Astrocyte of the spinal cord (primary cell): ENCODE measurements around the gene ALPP.
"Not testable (repeated sequence)": the region's sequence is repeated elsewhere in the genome, so short reads cannot be mapped to it uniquely, and the experiment has no call there.

Source experiments
- DNase-seq: peaks from one replicate; pipeline ENCODE4 v3.0.0; 2011; ENCODE audit warnings: low read depth, low spot score
- H3K4me3 ChIP-seq: 2 replicates; pipeline ENCODE4 v1.5.1; 2011; ENCODE audit warnings: low read depth, mild to moderate bottlenecking, low read length, moderate library complexity
- in situ Hi-C: cut with HindIII; loops from 2 replicates; pipeline ENCODE4 v1.10.0; 2017; ENCODE audit warnings: low sequenced_read_pairs
- TF ChIP-seq, protein P1 (sequence below): IDR thresholded peaks from 2 replicates; pipeline ENCODE4 v1.5.1; 2012; ENCODE audit warnings: low read depth, mild to moderate bottlenecking, low read length, inconsistent platforms

ALPP gene

DNA sequence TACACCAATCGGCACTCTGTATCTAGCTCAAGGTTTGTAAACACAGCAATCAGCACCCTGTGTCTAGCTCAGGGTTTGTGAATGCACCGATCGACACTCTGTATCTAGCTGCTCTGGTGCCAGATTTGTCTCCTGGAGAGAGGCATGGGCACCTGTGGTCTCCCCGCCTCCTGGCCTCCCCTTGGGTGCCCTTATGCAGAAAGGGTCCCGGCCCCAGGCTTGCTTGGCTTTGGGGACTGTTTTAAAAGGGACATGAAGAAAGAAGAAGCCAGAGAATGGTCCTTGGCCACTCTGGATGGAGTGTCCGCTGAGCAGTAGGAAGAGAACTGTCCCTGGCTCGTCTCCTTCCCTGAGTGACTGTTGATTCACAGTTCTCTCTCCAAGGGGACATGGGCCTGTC lies 11.5 kb upstream of the ALPP start:
- TF ChIP-seq, protein P1, sequence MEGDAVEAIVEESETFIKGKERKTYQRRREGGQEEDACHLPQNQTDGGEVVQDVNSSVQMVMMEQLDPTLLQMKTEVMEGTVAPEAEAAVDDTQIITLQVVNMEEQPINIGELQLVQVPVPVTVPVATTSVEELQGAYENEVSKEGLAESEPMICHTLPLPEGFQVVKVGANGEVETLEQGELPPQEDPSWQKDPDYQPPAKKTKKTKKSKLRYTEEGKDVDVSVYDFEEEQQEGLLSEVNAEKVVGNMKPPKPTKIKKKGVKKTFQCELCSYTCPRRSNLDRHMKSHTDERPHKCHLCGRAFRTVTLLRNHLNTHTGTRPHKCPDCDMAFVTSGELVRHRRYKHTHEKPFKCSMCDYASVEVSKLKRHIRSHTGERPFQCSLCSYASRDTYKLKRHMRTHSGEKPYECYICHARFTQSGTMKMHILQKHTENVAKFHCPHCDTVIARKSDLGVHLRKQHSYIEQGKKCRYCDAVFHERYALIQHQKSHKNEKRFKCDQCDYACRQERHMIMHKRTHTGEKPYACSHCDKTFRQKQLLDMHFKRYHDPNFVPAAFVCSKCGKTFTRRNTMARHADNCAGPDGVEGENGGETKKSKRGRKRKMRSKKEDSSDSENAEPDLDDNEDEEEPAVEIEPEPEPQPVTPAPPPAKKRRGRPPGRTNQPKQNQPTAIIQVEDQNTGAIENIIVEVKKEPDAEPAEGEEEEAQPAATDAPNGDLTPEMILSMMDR: no peak
- in situ Hi-C loops: no loop called here
- no peak for DNase-seq
- H3K4me3 ChIP-seq: no peak overlapping the region

DNA sequence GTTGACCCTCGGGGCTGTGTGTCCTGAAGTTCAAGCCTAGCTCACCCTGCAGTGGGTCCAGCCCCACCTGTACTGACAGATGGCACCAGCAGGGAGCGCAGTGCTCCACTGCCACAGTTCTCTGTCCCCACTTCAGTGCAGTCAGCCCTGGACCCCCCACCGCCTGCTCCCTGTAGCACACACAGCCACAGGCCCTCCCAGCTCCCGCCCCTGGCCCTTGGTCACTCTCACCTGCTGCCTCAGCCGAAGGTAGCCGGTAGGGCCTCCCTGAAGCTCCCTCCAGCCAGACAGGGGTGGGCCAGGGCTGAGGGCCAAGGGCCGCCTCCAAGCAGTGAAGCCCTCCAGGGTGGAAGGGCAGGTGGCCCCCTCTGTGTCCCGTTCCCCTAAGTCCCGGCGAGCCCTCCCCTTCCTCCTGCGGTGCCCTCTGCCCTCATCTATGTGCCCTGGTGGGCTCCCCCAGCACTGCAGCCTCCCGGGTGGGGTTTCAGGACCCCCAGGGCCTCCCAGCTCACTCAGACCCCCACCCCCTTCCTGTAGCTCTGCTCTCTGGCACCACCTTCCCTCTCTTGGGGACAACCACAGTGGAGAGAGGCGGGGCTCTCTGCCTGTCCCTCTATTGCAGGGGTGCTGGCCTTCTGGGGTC lies 10.8 kb upstream of the ALPP start:
- DNase-seq: no peak
- TF ChIP-seq, protein P1: no peak
- in situ Hi-C loops: no loop called here
- no peak overlapping the region for H3K4me3 ChIP-seq

DNA sequence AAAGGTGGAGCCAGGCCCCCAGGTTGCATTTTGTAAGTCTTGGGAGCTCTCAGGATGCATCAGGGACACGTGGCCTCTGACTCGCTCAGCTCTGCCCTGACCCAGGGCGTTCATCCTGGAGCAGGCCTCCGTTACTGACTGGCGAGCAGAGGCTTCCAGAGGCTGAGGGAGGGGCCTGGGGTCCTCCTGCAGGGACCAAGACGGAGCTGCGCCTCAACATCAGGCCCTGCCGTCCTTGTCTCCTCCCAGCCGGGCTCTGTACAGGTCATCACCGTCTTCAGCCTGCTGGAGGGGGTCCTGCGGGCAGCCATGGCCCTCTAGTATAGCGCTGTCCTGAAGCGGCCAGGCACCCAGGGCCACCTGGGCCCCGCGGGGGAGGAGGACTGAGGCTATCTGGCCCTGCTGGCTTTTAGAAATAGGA lies 10.2 kb upstream of the ALPP start:
- DNase-seq: no peak
- in situ Hi-C loops: no loop called here
- TF ChIP-seq, protein P1: no peak
- H3K4me3 ChIP-seq: no peak overlapping the region

DNA sequence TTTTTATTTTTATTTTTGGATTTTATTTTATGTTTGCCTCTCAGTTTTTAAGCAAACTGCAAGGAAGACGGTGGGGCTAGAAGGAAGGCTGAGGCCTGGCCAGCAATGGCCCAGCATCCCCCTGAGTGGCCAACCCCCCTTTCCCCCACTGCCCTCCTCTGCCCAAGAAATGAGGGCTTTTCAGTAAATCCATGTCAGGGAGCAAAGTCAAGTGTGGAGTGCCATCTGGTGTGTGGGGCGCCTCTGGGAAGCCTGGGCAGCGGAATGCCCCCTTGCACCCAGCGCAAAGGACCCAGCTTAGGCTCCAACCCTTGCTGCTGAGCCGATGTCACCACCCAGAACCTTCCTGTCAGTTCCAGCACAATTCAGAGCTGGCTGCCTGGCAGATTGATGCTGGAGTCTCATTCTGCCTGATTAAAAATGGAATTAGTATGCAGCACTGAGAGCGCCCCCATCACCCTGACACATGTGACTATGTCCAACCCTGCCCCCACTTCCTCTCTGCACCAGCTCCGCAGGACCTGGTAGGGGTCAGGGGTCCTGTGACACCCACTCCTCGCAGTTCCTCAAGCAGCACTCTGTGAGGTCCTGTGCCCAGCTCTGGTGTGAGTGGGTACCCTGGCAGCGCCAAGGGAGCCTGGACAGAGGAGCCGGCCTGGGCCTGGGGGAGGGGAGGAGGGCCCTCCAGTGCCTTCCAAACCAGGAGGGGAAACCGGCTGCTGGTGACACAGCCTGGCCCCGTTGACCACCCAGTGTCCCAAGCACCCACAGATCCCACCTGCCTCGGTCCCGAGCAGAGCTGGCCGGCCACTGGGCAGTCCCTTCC lies 9.2 kb upstream of the ALPP start:
- H3K4me3 ChIP-seq: no peak overlapping the region
- no peak for DNase-seq
- in situ Hi-C loops: no loop called here
- TF ChIP-seq, protein P1: no peak

DNA sequence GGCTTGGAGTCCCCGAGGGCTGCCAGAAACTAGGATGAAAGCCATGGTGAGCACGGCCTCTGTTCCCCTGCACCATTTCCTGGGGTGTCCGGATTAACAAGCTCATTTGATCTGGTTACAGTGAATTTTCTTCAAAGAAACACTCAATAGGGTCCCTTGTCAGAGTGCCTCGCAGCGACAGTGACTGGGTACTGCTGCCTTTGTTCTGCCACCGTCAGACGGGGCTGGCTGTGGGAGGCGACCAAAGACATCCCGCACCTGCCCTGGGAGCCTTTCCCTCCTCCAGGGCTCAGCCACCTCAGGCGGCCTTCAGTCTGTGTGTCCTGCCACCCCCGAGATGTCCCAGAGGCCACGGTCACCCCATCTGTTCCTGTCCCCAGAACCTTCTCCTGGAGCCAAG lies 8.5 kb upstream of the ALPP start:
- DNase-seq, H3K4me3 ChIP-seq, in situ Hi-C loops: not testable (repeated sequence)

DNA sequence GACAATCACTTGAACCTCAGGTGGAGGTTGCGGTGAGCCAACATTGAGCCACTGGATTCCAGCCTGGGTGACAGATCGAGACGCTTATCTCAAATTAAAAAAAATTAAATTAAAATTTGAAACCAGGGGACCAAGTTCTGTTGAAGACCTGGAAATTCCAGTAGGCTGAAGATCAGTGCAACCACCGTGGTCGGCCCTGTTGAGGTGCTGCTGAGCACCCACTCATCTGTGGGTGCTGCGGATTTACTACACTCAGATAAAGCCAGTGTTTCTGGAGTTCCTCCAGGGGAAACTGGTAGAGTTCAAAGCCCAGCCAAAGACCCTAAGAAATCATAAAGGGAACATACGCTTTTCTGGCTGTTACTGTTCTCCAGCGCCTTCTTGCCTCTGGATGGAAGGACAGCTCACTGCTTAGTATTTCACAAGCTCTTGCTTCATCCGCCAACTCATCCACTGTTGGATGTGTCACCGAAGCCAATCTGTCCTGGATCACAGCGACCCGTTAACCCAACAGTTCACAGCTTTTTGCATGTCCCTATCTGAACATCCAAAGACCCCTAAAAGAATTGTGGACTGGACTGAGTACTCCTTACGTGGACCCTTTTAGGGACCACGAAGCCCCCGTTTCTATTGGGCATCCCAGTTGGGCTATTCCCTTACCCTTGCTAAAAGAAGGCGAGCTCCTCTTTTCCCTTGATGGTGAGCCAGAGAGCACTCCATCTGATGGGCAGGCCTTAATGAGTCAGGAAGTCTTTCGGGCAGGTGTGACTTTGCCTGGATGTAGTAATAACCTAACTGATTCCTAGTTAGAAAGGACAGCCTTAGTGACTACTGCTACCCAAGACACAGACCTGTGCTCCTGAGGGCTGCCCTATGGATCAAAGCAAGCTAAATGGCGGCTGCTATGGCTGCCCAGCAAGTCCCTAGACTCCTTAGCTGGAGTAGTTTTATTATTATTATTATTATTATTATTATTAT lies 6.0 kb upstream of the ALPP start:
- TF ChIP-seq, protein P1: no peak
- DNase-seq: no peak
- in situ Hi-C loops: no loop called here

More for the DNA sequence above, 6.0 kb upstream of the ALPP start:
- no peak overlapping the region for H3K4me3 ChIP-seq
